NCI-H1092 (cell line): Measurements from ENCODE around the gene ADARB2.

Source experiments
- DNase-seq: peaks from one replicate; lab custom pipeline; 2025; lab: John Stamatoyannopoulos, UW

ADARB2 gene

DNA sequence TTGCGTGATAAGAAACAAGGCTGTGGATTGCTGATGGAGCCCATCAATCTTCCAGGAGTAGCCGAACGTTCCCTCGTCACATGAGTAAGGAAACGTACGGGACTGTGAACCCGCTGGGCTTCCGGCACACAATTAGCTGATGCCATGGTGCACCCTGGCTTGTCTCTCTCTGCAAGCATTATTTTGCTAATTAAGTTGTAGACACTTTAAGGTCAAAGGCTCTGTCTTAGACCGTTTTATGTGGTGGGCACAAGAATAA, 50.9 kb downstream of the ADARB2 start:
- no peak for DNase-seq

- DNase-seq, result no peak
Measured at GRCh38 chr10:1685699-1686490, 51.4 kb downstream of the ADARB2 start.

- no peak for DNase-seq
Measured at GRCh38 chr10:1684991-1685390, 52.3 kb downstream of the ADARB2 start.

GRCh38 chr10:1683649-1684048, 53.7 kb downstream of the ADARB2 start:
- no peak for DNase-seq

DNA sequence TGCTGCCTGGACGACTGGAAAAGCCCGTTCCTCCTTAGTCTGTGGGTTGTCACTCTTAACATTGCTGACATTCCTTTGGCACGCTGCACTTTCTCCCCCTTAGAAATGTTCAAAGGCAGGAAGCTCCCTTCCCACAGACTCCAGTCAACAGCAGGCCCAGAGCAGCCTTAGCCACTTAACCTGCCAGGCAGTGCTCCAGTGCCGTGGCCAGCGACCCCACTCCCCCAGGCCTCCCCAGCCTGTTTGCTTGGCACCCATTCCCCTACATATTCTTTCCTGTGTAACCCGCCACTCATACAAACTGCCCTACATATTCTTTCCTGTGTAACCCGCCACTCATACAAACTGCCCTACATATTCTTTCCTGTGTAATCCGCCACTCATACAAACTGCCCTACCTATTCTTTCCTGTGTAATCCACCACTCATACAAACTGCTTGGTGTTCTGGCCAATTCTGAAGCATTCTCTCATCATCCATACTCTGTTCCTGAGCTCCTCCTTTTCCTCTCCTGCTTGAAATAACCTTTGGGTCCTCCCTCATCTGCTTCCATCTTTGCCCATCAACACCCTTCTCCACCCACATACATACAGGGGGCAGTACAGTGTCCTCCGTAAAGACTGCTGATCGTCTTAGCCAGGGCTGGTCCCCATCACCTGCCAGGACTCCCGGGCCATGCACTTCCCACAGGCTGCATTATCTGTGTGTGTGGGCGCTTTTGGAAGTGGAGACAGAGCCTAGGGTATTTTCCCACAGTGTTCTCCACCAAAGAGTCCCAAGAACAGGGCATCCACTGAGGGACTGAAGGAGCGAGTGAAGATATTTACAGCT, 57.3 kb downstream of the ADARB2 start:
- DNase-seq, result no peak

DNA sequence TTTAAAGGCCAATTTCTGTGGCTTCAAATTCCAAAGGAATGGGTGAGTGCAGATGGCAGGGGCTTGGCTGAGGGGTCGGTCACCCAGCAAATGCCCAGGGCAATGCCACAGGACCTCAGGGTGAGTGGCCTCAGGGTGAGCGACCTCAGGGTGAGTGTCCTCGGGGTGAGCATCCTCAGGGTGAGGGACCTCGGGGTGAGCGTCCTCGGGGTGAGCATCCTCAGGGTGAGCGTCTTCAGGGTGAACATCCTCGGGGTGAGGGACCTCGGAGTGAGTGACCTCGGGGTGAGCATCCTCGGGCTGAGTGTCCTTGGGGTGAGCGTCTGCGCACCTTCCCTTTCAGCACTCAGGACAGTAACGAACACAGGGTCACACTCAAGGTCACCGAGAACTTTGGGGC, 59.2 kb downstream of the ADARB2 start:
- DNase-seq, result no peak

GRCh38 chr10:1677307-1677939, 59.9 kb downstream of the ADARB2 start:
- DNase-seq, result no peak

GRCh38 chr10:1674501-1674900, 62.8 kb downstream of the ADARB2 start:
- DNase-seq, result no peak

DNA sequence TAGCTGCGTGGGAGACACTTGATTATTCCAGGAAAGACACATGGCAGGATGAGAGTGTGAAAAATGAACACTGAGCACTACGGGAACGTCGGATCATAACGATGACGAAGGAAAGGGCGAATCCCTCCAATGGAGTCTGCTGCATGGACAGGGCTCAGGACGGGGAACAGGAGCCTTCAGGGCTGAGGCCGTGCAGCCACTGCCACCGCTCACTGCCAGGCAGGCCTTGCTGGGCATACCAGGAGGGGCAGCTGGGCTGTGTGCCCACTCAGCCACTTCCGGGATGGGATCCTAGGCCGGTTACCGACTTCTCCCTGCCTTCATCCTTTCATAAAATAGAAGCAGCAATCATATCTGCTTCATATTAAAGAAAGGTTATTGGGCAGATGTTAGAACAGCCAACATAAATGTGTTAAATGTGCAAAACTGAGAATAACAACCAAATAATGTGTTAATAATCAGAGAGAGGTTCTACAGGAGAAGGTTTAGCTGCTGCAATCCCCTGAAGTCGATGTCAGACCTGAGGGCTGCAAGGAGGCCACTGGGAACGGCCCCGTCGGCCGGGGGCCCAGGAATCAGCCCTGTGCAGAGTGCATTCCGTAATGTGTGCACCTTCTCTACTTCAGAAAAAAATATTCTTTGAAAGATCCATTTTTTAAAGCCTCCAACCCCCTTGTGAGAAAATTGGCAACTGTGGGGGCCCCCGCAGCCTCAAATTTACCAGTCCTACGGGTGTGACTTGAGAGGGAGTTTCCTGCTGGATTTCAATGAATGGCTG, 63.6 kb downstream of the ADARB2 start:
- DNase-seq, result no peak

GRCh38 chr10:1672001-1672781, 65.1 kb downstream of the ADARB2 start:
- DNase-seq, result no peak

- no peak for DNase-seq
Measured at GRCh38 chr10:1671366-1672000, 65.8 kb downstream of the ADARB2 start.

DNA sequence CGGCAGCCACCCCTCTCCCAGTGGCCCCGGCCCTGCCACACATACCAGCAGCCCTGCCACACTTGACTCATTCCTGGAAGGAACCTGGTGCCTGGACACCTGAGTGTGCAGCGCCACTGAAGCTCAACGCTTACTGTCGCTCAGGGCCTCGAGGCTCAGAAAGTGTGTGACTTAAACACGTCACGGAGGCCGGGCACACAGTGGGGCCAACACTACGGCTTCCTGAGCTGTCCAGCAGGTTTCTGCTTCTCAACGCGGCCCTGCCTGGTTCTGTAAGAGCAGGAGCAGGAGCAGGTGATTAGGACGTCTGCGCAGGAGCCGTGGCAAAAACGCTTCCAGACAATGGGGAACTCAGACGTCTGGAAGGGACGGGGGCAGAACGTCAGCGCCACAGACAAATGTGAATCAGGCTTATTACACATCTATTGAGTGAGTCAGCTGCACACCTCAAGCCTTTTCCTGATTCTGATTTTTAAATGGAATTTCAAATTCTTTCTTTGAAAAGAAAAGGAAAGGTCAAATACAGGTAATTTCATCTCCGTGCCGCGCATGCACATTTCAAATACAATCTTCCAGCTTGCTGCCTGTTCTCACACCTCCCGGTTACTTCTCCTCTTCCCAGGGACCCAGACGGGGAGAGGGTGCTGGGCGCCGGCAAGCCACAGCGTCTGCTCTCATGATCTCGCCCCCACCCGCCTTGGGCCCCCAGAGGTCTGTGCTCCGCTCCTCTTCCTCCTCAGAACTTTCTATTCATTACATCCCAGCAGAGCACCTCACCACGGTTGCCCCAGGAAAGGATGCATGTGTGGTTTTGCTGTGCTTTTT, 66.6 kb downstream of the ADARB2 start:
- no peak for DNase-seq

GRCh38 chr10:1669433-1669832, 67.9 kb downstream of the ADARB2 start:
- no peak for DNase-seq

DNA sequence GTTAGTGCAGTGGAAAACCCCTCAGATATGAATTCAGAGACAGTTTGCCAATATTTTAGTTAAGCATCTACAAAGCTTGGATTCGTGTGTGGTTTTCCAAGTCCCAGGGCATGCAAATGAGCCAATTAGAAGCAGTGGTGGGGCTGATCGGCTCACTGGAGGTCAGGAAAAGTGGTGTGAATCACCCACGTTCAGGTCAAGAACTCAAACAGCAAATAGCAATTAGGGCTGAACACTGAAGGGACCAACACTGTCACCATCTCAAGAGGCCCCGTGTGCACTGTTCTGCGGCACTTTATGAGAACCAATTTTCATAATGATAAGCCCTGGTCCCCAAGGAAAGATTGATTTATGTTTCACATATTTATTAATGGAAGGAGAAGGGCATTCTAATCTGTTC, 68.9 kb downstream of the ADARB2 start:
- DNase-seq, result no peak

GRCh38 chr10:1667392-1667791, 69.9 kb downstream of the ADARB2 start:
- no peak for DNase-seq

DNA sequence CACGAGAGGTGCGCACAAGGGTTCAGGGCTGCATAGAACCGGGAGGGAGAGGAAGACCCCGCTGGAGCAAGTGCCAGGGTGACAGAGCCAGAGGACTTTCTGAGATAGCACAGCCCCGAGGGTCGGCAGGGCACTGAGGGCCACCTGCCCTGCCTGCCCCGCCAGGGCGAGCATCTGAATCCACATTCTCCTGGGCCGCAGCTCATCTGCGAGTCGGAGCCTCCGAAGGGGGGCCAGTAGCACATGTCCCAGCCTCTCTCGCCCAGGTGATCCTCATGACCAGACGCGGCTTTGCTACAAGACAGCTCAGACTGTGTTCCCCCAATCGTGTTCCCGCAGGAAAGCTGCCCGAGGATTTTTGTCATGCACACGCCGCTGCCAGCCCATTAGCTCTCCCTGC, 71.2 kb downstream of the ADARB2 start:
- DNase-seq, result no peak

GRCh38 chr10:1665681-1666080, 71.6 kb downstream of the ADARB2 start:
- no peak for DNase-seq

DNA sequence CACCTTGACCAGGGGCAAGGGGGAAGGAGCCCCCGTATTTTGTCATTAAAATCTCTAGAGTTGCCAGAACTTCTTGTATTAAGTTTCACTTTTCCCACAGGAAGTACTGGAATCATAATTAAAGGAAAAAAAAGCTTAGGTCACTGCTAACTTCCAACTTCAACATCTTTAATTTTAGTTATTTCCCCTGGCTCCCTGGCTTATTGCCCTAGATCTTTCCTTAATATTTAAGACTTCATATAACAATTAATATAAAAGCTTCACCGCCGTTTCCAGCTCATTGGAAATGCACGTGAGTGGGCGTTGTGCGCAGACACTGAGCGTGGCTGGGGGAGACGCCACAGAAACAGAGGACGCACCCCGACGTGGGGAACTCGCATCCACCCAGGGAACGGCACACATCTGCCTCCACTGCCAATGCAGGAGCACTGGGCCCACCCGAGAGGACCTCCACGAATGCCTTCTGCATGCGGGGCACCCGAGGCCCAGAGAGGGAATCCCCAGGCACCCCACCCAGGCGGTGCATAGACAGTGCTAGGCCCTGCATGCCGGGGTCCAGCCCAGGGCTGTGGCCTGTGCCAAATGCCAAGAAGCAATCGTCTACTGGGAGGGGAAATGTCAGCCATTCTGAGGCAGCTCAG, 72.2 kb downstream of the ADARB2 start:
- DNase-seq, result no peak

- DNase-seq, result no peak
Measured at GRCh38 chr10:1664333-1664964, 72.9 kb downstream of the ADARB2 start.
